ENCODE data around the gene PTGES.
A peak's percentile ranks its signal among the peaks of the same experiment; 100 is the strongest.

The PTGES gene

GRCh38 chr9:129701549-129701948 lies 51.3 kb downstream of the PTGES start:
- H3K27ac ChIP-seq: peak overlapping the region in 16 of 21 experiments; percentile 1 to 96 (median 64)

GRCh38 chr9:129701054-129701453 lies 51.8 kb downstream of the PTGES start:
- Histone ChIP-seq H3K4me3 (no peak overlapping the region), H3K27ac (peak overlapping the region in 8 of 21 experiments; percentile 13 to 96 (median 62))

More at GRCh38 chr9:129701549-129701948, 51.3 kb downstream of the PTGES start:
- no peak overlapping the region for H3K4me3 ChIP-seq

GRCh38 chr9:129698254-129698757 lies 54.5 kb downstream of the PTGES start:
- peak overlapping the region; percentile 14 to 98 (median 84) for H3K27ac ChIP-seq
- H3K4me3 ChIP-seq: peak overlapping the region in 2 of 7 experiments; percentile 37 to 42

- Histone ChIP-seq H3K27ac (peak overlapping the region; percentile 14 to 98 (median 84)), H3K4me3 (peak overlapping the region in 5 of 7 experiments; percentile 15 to 42 (median 27))
Measured at GRCh38 chr9:129697656-129698253, 55.1 kb downstream of the PTGES start.

- peak overlapping the region in 5 of 7 experiments; percentile 15 to 42 (median 27) for H3K4me3 ChIP-seq
- H3K27ac ChIP-seq: peak overlapping the region in 20 of 21 experiments; percentile 39 to 98 (median 84)
Measured at GRCh38 chr9:129696944-129697655, 55.7 kb downstream of the PTGES start.

- H3K4me3 ChIP-seq: no peak overlapping the region
- peak overlapping the region in 13 of 21 experiments; percentile 39 to 98 (median 75) for H3K27ac ChIP-seq
Measured at GRCh38 chr9:129695870-129696269, 57.0 kb downstream of the PTGES start.

GRCh38 chr9:129694243-129694646 lies 58.6 kb downstream of the PTGES start:
- H3K27ac ChIP-seq: peak overlapping the region in 13 of 21 experiments; percentile 11 to 98 (median 75)

GRCh38 chr9:129693741-129694140 lies 59.1 kb downstream of the PTGES start:
- H3K27ac ChIP-seq: peak overlapping the region in 8 of 21 experiments; percentile 11 to 98 (median 56)

More at GRCh38 chr9:129694243-129694646, 58.6 kb downstream of the PTGES start:
- H3K4me3 ChIP-seq: no peak overlapping the region

GRCh38 chr9:129692534-129692933 lies 60.3 kb downstream of the PTGES start:
- Histone ChIP-seq H3K4me3 (no peak overlapping the region), H3K27ac (no peak overlapping the region)

More at GRCh38 chr9:129693741-129694140, 59.1 kb downstream of the PTGES start:
- no peak overlapping the region for H3K4me3 ChIP-seq
